Heart left ventricle (tissue), 16 donors: Measurements from ENCODE around the gene PIP5K1C. TPM values are rescaled to one million over a fixed set of nuclear protein-coding genes. Genes with fewer than 3 reads are reported as not detected.

Source experiments
- ATAC-seq, 4 donors: fragments of 200-7000 bp; cut with Tn5 transposase; one replicate each; pipeline ENCODE4 v1.9.1; 2020 to 2022; ENCODE audit warnings: moderate library complexity in 4 of 4, mild to moderate bottlenecking in 3 of 4, moderate number of reproducible peaks in 1 of 4
- DNase-seq, 5 donors: peaks; one replicate each; pipeline ENCODE4 v3.0.0-alpha.2; 2020
- H3K27ac ChIP-seq, 12 donors: fragments of 200-600 bp; sonication (generic) in 4 of 12; one replicate each; pipeline versions ENCODE4 v1.5.0 to v1.8.0; 2016 to 2022; ENCODE audit warnings: mild to moderate bottlenecking in 2 of 12
- H3K27me3 ChIP-seq, 9 donors: fragments of 200-600 bp; sonication (generic) in 2 of 9; one replicate each; pipeline versions ENCODE4 v1.5.1 to v1.8.0; 2016 to 2022; ENCODE audit warnings: mild to moderate bottlenecking in 3 of 9
- H3K36me3 ChIP-seq, 9 donors: fragments of 200-600 bp; sonication (generic) in 2 of 9; one replicate each; pipeline versions ENCODE4 v1.5.0 to v1.8.0; 2018 to 2022; ENCODE audit warnings: mild to moderate bottlenecking in 2 of 9
- H3K4me1 ChIP-seq, 12 donors: fragments of 200-600 bp; sonication (generic) in 4 of 12; one replicate each; pipeline versions ENCODE4 v1.5.0 to v1.8.0; 2016 to 2022; ENCODE audit warnings: mild to moderate bottlenecking in 3 of 12
- H3K4me3 ChIP-seq, 12 donors: fragments of 200-600 bp; sonication (generic) in 4 of 12; one replicate each; pipeline versions ENCODE4 v1.5.0 to v1.8.0; 2017 to 2022; ENCODE audit warnings: mild to moderate bottlenecking in 9 of 12, moderate library complexity in 4 of 12
- H3K9me3 ChIP-seq, 12 donors: fragments of 200-600 bp; sonication (generic) in 4 of 12; one replicate each; pipeline versions ENCODE4 v1.5.0 to v1.8.0; 2016 to 2022; ENCODE audit warnings: mild to moderate bottlenecking in 1 of 12
- POLR2A ChIP-seq, 2 donors: fragments of 450-650 bp; IDR thresholded peaks; one replicate each; pipeline ENCODE4 v1.6.1; 2017; ENCODE audit warnings: antibody characterized with exemption in 2 of 2, mild to moderate bottlenecking in 2 of 2, moderate library complexity in 2 of 2
- WGBS, 4 donors: extraction: QIAGEN DNeasy Blood & Tissue Kit in 2 of 4; methylation state at CpG; one replicate each; pipeline versions ENCODE4 v1.1.5 to v1.1.7; 2013 to 2018; 5-methylcytosine and 5-hydroxymethylcytosine counted together
- intact Hi-C, 10 donors: fragments of 100-400 bp; cut with DNase I; formaldehyde crosslinking; loops; one replicate each; pipeline versions ENCODE4 v1.11.1 to v1.14.2; 2022
- polyA plus RNA-seq, 2 donors: library from polyadenylated mRNA; stranded (reverse); fragments of 200-250 nt; gene quantifications; one replicate each; pipeline ENCODE4 v1.2.3, GENCODE V29; 2013
- total RNA-seq, 9 donors: library from RNA; depleted of rRNA in 2 of 9; stranded (reverse); fragments of >200 nt in 2 of 9; fragmentation: NEBNext Ultra II Directional in 3 of 9; extraction: Animal tissue kit (Norgen Biotek cat#: 25700) in 3 of 9; gene quantifications; one replicate each; pipeline versions ENCODE4 v1.1.0 to v1.2.4, GENCODE V29; 2016 to 2023
- TF ChIP-seq, protein P1 (sequence below), 12 donors: fragments of 200-600 bp; sonication (generic) in 4 of 12; IDR thresholded peaks; one replicate each; pipeline versions ENCODE4 v1.5.0 to v1.8.0; 2018 to 2022; ENCODE audit warnings: antibody characterized with exemption in 12 of 12, mild to moderate bottlenecking in 5 of 12
- donor health status: ischemic (EF 13 %, LVEDD 7.1; RV severe dilation, severe dysfunction).
- donor health status: healthy with polysubstance abuse.
- donor health status: DM: no; HTN: yes; CAD: no.
- donor health status: DM: no; HTN: no; CAD: no.
- donor health status: ischemic (EF 25% LVEDD 6.9; RV normal size, moderate dysfunction).
- donor health status: ischemic (EF 25% LVEDD 5.7; RV mildly dilated, moderate dysfunction).
- donor health status: healthy.
- donor health status: DM: yes; HTN: yes; CAD: no.
- donor health status: ischemic (EF 35%, LVEDD 5.7; RV mildly dilated, moderate dysfunction).
- donor health status: nonischemic (EF 11% LVEDD 7.7; RV severe dilation, severe dysfunction).
- donor health status: DM: yes; HTN: yes; CAD: no.
- donor health status: PGD.
- donor health status: ischemic (EF 29% LVEDD 5.4; RV normal size, mild dysfunction).
- donor health status: nonischemic (EF 23%, LVEDD 6.1; RV moderate dilation, normal function).

Gene PIP5K1C
- total and polyA plus RNA-seq, 11 donors: 23.9 to 56.6 (median 36.3) TPM

- peaks cover 0 to 27% (median 0%) of the 10 kb centered on the region in 9 donors for H3K27me3 ChIP-seq
- no peak within 1 kb of the TSS for H3K27ac ChIP-seq
- ATAC-seq (peak in 2 of 4 donors; percentile 20 to 32), DNase-seq (no peak)
- peaks cover 0 to 19% (median 2%) of the 10 kb centered on the region in 12 donors for H3K4me1 ChIP-seq
- TF ChIP-seq POLR2A (IDR thresholded peaks at IDR 0.05): no peak
- TF ChIP-seq, protein P1, sequence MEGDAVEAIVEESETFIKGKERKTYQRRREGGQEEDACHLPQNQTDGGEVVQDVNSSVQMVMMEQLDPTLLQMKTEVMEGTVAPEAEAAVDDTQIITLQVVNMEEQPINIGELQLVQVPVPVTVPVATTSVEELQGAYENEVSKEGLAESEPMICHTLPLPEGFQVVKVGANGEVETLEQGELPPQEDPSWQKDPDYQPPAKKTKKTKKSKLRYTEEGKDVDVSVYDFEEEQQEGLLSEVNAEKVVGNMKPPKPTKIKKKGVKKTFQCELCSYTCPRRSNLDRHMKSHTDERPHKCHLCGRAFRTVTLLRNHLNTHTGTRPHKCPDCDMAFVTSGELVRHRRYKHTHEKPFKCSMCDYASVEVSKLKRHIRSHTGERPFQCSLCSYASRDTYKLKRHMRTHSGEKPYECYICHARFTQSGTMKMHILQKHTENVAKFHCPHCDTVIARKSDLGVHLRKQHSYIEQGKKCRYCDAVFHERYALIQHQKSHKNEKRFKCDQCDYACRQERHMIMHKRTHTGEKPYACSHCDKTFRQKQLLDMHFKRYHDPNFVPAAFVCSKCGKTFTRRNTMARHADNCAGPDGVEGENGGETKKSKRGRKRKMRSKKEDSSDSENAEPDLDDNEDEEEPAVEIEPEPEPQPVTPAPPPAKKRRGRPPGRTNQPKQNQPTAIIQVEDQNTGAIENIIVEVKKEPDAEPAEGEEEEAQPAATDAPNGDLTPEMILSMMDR (IDR thresholded peaks at IDR 0.05): no peak
- intact Hi-C loops: loop anchor here in 2 of 10 donors (5.0 to 10.0 kb wide), 2 partner anchors 161 to 164 kb away; no protein-coding TSS in a partner anchor
- H3K9me3 ChIP-seq: no peaks in the 10 kb centered on the region
- 22 to 43% (median 29%) methylated on average over 9 to 24 of the region's 24 CpGs for WGBS, 4 donors
- no peak within 1 kb of the TSS for H3K4me3 ChIP-seq
- no peaks in the 10 kb centered on the region for H3K36me3 ChIP-seq
Measured at GRCh38 chr19:3708207-3708931, 8.1 kb upstream of the PIP5K1C start, which contains the start of gene TJP3. TSS of gene TJP3 (plus strand) at chr19:3708384. CDS start at chr19:3728433, 20,049 bp downstream.

DNA sequence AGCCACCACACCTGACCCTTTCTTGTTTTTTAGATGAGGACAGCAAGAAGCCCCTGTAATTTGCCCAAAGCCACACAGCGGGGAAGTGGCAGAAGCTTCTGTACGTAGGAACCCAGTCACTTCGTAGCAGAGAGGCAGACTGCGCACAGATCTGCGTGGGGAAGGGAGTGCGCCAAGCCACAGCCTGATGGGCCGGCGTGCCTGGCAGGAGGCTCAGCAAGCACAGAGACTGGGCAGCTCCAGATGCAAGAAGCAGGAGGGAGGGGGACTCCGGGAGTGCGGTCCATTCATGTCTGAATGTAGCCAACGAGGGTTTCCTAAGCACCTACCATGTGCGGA is 7.6 kb upstream of the PIP5K1C start:
- no peak for TF ChIP-seq POLR2A (IDR thresholded peaks at IDR 0.05)
- TF ChIP-seq, protein P1 (IDR thresholded peaks at IDR 0.05): no peak
- peaks cover 0 to 27% (median 0%) of the 10 kb centered on the region in 9 donors for H3K27me3 ChIP-seq
- intact Hi-C loops: loop anchor here in 2 of 10 donors (5.0 to 10.0 kb wide), 2 partner anchors 161 to 163 kb away; no protein-coding TSS in a partner anchor
- no peak overlapping the region for H3K27ac ChIP-seq
- DNase-seq (no peak), ATAC-seq (no peak)
- no peaks in the 10 kb centered on the region for H3K36me3 ChIP-seq
- no peaks in the 10 kb centered on the region for H3K9me3 ChIP-seq
- peaks cover 0 to 15% (median 0%) of the 10 kb centered on the region in 12 donors for H3K4me1 ChIP-seq
- 85 to 90% (median 88%) methylated on average over 11 to 12 of the region's 12 CpGs for WGBS, 4 donors
- no peak overlapping the region for H3K4me3 ChIP-seq

- no peak for ATAC-seq
- intact Hi-C loops: loop anchor here in 6 of 10 donors (2.0 to 10.0 kb wide), 4 partner anchors 30 to 156 kb away; no protein-coding TSS in a partner anchor
- WGBS, 4 donors: 0 to 3% (median 1%) methylated on average over 1 of the region's 1 CpG
- Histone ChIP-seq H3K4me1 (peaks cover 0 to 30% (median 12%) of the 10 kb centered on the region in 12 donors), H3K36me3 (no peaks in the 10 kb centered on the region), H3K4me3 (no peak overlapping the region), H3K27ac (no peak overlapping the region), H3K27me3 (peaks cover 0 to 5% (median 0%) of the 10 kb centered on the region in 9 donors), H3K9me3 (no peaks in the 10 kb centered on the region)
- DNase-seq: no peak
- no peak for TF ChIP-seq POLR2A (IDR thresholded peaks at IDR 0.05)
- TF ChIP-seq, protein P1 (IDR thresholded peaks at IDR 0.05): no peak
Measured at GRCh38 chr19:3701200-3701599, 932 bp upstream of the PIP5K1C start.

GRCh38 chr19:3699741-3700241 is 477 bp downstream of the PIP5K1C start:
- Histone ChIP-seq H3K9me3 (no peaks in the 10 kb centered on the region), H3K4me1 (peaks cover 0 to 30% (median 12%) of the 10 kb centered on the region in 12 donors), H3K27me3 (no peaks in the 10 kb centered on the region), H3K27ac (peak overlapping the region; percentile 62 to 97 (median 90)), H3K4me3 (peak overlapping the region; percentile 69 to 100 (median 90)), H3K36me3 (peaks cover 0 to 8% (median 0%) of the 10 kb centered on the region in 9 donors)
- 1 to 2% (median 1%) methylated on average over 16 to 43 of the region's 43 CpGs for WGBS, 4 donors
- peak in 1 of 4 donors; percentile 0 for ATAC-seq
- TF ChIP-seq POLR2A (IDR thresholded peaks at IDR 0.05): no peak
- TF ChIP-seq, protein P1 (IDR thresholded peaks at IDR 0.05): no peak
- peak in 1 of 5 donors; percentile 24 for DNase-seq
- intact Hi-C loops: loop anchor here (1.0 to 10.0 kb wide), 7 partner anchors 28 to 155 kb away; no protein-coding TSS in a partner anchor
